HepG2 (cell line): ENCODE data around the gene DCAF16. TPM values are rescaled to one million over a fixed set of nuclear protein-coding genes. Genes with fewer than 3 reads are reported as not detected.

Source experiments
- CHCHD3 ChIP-seq: sonication (generic); formaldehyde crosslinking; IDR thresholded peaks from 2 replicates; pipeline ENCODE4 v1.8.0; 2022; ENCODE audit warnings: mild to moderate bottlenecking, missing genetic modification reagents, moderate library complexity
- CHD4 ChIP-seq: fragments of 200-600 bp; sonication (generic); IDR thresholded peaks from 2 replicates; pipeline ENCODE4 v1.7.0; 2017; ENCODE audit warnings: mild to moderate bottlenecking, low read length, borderline replicate concordance
- DMTF1 ChIP-seq: sonication (generic); formaldehyde crosslinking; IDR thresholded peaks from 2 replicates; pipeline ENCODE4 v1.4.0; 2020; ENCODE audit warnings: mild to moderate bottlenecking, missing genetic modification reagents
- KAT8 ChIP-seq: IDR thresholded peaks from 2 replicates; pipeline ENCODE4 v1.6.1; 2016; ENCODE audit warnings: missing genetic modification reagents, missing compliant biosample characterization
- MLLT10 ChIP-seq: sonication (generic); formaldehyde crosslinking; IDR thresholded peaks from 2 replicates; pipeline ENCODE4 v1.4.0; 2020; ENCODE audit warnings: missing genetic modification reagents
- MYC ChIP-seq: sonication (generic); formaldehyde crosslinking; IDR thresholded peaks from 2 replicates; pipeline ENCODE4 v1.9.0; 2021; ENCODE audit warnings: missing genetic modification reagents, borderline replicate concordance
- PREB ChIP-seq: sonication (generic); formaldehyde crosslinking; IDR thresholded peaks from 2 replicates; pipeline ENCODE4 v1.4.0; 2020; ENCODE audit warnings: missing genetic modification reagents
- REPIN1 ChIP-seq: sonication (generic); formaldehyde crosslinking; IDR thresholded peaks from 2 replicates; pipeline ENCODE4 v1.8.0; 2022; ENCODE audit warnings: missing genetic modification reagents, low read depth, mild to moderate bottlenecking, borderline replicate concordance
- RXRB ChIP-seq: IDR thresholded peaks from 2 replicates; pipeline ENCODE4 v1.6.1; 2016; ENCODE audit warnings: borderline replicate concordance, missing genetic modification reagents, missing compliant biosample characterization
- TEAD3 ChIP-seq: optimal IDR thresholded peaks from 2 replicates; pipeline ENCODE3; 2016; ENCODE audit warnings: borderline replicate concordance
- ZBTB40 ChIP-seq, 2 experiments: fragments of 450-650 bp in 1 of 2; sonication (generic) in 1 of 2; formaldehyde crosslinking in 1 of 2; IDR thresholded peaks; 2 replicates each; pipeline versions ENCODE4 v1.6.1 to v1.8.0; 2016 to 2022; ENCODE audit warnings: antibody characterized with exemption in 1 of 2, mild to moderate bottlenecking in 1 of 2, missing genetic modification reagents in 1 of 2
- ZMYM3 ChIP-seq: sonication (generic); formaldehyde crosslinking; IDR thresholded peaks from 2 replicates; pipeline ENCODE4 v1.5.1; 2020; ENCODE audit warnings: mild to moderate bottlenecking, missing genetic modification reagents
- ZNF546 ChIP-seq: sonication (generic); formaldehyde crosslinking; conservative IDR thresholded peaks from 2 replicates; pipeline ENCODE4 v1.8.1; 2023; ENCODE audit warnings: mild to moderate bottlenecking, missing genetic modification reagents
- ZNF7 ChIP-seq: IDR thresholded peaks from 2 replicates; pipeline ENCODE4 v1.6.1; 2016; ENCODE audit warnings: missing biosample characterization, missing genetic modification reagents
- polyA plus RNA-seq, 8 experiments: library from polyadenylated mRNA; depleted of rRNA in 3 of 8; stranded (reverse) in 7 of 8; unstranded in 1 of 8; fragments of >200 nt; fragmentation: Illumina TruSeq in 4 of 8; extraction: Trizol in 4 of 8; gene quantifications; 2 replicates each; pipeline versions ENCODE4 v1.2.1 to v1.2.3, GENCODE V29; 2011 to 2016; ENCODE audit warnings: low read depth in 4 of 8, missing spikeins in 1 of 8, mixed read lengths in 1 of 8; ENCODE audit not compliant: insufficient read depth in 1 of 8
- total RNA-seq, 5 experiments: library from RNA; depleted of rRNA; stranded (reverse); fragments of >200 nt; fragmentation: Illumina TruSeq; extraction: Trizol; gene quantifications; 2 replicates each; pipeline ENCODE4 v1.2.3, GENCODE V29; 2016; ENCODE audit warnings: low read depth in 1 of 5
- TF ChIP-seq, protein P1 (sequence below): fragments of 450-650 bp; IDR thresholded peaks from 2 replicates; pipeline ENCODE4 v1.6.1; 2017

The DCAF16 gene
- total and polyA plus RNA-seq, 2 of the 13 experiments (the other 11 are each of a cell fraction or from before 2014, with no cell fraction given) = 37.5 to 41.9 TPM

GRCh38 chr4:17810260-17811077 lies at the start of gene DCAF16, which contains the start of gene NCAPG (continued):
- TF ChIP-seq DMTF1 (CRISPR knock-in tag) (no peak), ZNF546 (CRISPR knock-in tag) (no peak), KAT8 (CRISPR knock-in tag) (peak; percentile 93), ZMYM3 (CRISPR knock-in tag) (no peak; the same call in 1 of the 2 replicates), REPIN1 (peak; percentile 90), MYC (peak; percentile 91), TEAD3 (CRISPR knock-in tag) (peak; percentile 37), ZNF7 (CRISPR knock-in tag) (no peak), RXRB (CRISPR knock-in tag) (no peak; the same call in none of the 2 replicates), MLLT10 (CRISPR knock-in tag) (no peak), CHD4 (no peak), ZBTB40 (IDR thresholded peaks at IDR 0.05) (peak; percentile 52), ZBTB40 (CRISPR knock-in tag; IDR thresholded peaks at IDR 0.05) (peak; percentile 88), PREB (CRISPR knock-in tag) (no peak), CHCHD3 (CRISPR knock-in tag) (0 out of 2 replicates have a peak, but pooled peaks have one; percentile 76)
- TF ChIP-seq, protein P1, sequence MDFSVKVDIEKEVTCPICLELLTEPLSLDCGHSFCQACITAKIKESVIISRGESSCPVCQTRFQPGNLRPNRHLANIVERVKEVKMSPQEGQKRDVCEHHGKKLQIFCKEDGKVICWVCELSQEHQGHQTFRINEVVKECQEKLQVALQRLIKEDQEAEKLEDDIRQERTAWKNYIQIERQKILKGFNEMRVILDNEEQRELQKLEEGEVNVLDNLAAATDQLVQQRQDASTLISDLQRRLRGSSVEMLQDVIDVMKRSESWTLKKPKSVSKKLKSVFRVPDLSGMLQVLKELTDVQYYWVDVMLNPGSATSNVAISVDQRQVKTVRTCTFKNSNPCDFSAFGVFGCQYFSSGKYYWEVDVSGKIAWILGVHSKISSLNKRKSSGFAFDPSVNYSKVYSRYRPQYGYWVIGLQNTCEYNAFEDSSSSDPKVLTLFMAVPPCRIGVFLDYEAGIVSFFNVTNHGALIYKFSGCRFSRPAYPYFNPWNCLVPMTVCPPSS = no peak
